Measurements from ENCODE around the gene GMDS.

GRCh38 chr6:2029952-2030351 lies 215.5 kb downstream of the GMDS start:
- TF ChIP-seq ARNTL (CRISPR knock-in tag; IDR thresholded peaks at IDR 0.05; ENCODE audit: borderline replicate concordance, low read depth) = no peak
- no peak for TF ChIP-seq ZFP3 (CRISPR knock-in tag; IDR thresholded peaks at IDR 0.05)
- TF ChIP-seq CSRNP3 (CRISPR knock-in tag; IDR thresholded peaks at IDR 0.05) = no peak
- TF ChIP-seq RARB (CRISPR knock-in tag; IDR thresholded peaks at IDR 0.05) = no peak
- no peak for TF ChIP-seq PATZ1 (CRISPR knock-in tag; IDR thresholded peaks at IDR 0.05; ENCODE audit: borderline replicate concordance)
- no peak for TF ChIP-seq POU6F1 (CRISPR knock-in tag; IDR thresholded peaks at IDR 0.05; ENCODE audit: borderline replicate concordance, low read depth)
- TF ChIP-seq SNAI2 (CRISPR knock-in tag; IDR thresholded peaks at IDR 0.05) = no peak
- no peak for TF ChIP-seq CSDC2 (CRISPR knock-in tag; IDR thresholded peaks at IDR 0.05)
- no peak for TF ChIP-seq PPARA (CRISPR knock-in tag; IDR thresholded peaks at IDR 0.05; ENCODE audit: borderline replicate concordance)
- no peak for TF ChIP-seq ZFP30 (CRISPR knock-in tag; IDR thresholded peaks at IDR 0.05)
- no peak for TF ChIP-seq CREB5 (CRISPR knock-in tag; IDR thresholded peaks at IDR 0.05; ENCODE audit: low read depth)

Data from SK-N-SH treated with all-trans-retinoic acid at 6 μM for 48 hours (cell line).